Endometrial microvascular endothelial cells (primary cell): ENCODE data around the gene HDDC2. TPM values are rescaled to one million over a fixed set of nuclear protein-coding genes. Genes with fewer than 3 reads are reported as not detected.

Experiments used
- in situ Hi-C: cut with HindIII; loops from 2 replicates; pipeline ENCODE4 v1.10.0; 2017; ENCODE audit warnings: low sequenced_read_pairs, low pct_unique_long_range_greater_than_20kb; ENCODE audit errors: inconsistent ontology term
- total RNA-seq: library from RNA; depleted of rRNA; stranded (reverse); fragments of >200 nt; gene quantifications from one replicate; pipeline ENCODE4 v1.2.3, GENCODE V29; 2015; ENCODE audit errors: inconsistent ontology term

The HDDC2 gene
- 21.3 TPM for total RNA-seq

DNA sequence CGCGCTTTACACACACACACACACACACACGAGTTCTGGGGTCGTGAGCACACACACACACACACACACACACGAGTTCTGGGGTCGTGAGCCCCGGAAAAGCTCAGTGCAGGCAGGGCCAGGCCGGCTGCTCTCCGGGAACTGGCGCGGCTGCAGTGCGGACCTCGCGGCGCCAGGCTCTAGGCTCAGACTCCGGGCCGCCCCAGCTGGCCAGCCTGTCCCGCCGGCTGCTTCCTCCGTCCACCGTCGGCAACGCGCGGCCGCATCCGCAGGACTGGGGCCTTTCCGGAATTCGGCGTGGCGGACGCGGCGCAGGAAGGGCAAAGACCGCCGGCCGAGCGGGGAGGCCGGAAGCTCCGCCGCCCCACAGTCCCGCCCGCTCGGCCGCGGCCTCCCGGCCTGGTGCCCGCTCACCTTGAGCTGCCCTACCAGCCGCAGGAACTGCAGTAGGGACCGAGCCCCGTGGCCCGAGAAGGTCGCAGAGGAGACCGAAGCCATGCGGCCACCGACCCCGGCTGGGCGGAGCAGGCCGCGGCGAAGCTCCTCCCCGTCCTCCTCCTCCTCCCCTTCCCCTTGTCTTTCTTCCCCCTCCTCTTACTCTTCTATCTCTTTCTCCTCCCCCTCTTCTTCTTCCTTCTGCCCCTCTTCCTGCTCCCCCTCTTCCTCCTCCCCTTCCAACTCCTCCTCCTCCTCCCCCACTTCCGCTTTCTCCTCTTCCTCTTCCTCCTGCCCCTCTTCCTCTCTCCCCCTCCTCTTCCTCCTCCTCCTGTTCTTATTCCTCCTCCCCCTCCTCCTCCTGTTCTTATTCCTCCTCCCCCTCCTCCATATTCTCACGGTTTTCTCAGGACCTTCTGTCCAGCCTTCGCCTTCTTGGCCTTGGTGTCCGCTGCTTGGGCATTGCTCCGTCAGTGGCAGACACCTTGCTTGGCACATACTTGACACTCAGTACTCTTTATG, at the start of gene HDDC2:
Gene HDDC2, minus strand, starts transcription at position 533 of the 957 bp plus-strand sequence. Its CDS starts 35 bp downstream, at position 498.
- in situ Hi-C loops, result no loop called here

- in situ Hi-C loops, result no loop called here
Observed at GRCh38 chr6:125346926-125347563, 45.3 kb upstream of the HDDC2 start.

DNA sequence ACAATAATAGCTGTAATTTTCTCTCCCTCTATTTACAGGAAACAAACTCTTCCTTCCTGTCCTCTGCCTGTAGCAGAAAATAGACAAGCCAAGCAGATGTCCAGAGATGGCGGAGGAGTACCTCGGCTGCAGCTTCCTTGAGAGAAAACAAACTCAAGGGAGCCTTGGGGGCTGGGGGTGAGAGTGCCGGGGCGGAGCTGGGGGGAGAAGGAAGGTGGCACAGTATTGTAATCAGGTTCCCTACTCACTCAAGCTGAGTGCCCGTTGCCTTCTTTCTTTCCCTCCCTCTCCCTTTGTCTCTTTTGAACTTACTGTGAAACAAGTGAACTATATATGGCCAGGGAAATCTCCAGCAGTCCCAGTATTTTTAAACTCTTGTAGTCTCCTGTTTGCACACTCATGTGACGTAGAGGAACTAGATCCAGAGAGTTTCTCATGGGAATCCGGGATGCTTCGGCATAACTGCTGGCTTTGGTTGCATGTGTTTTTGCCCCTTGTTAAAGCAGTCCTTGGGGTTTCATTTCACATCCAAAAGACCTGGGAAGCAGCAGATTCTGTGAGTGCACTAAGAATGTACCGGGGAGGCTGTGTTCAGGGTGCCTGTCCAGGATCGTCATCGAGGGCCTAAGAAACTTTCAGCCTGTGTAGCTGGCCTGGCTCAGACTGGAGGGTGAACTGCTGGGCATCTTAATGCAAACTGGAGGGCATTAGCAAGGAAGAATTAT, 44.6 kb upstream of the HDDC2 start:
- in situ Hi-C loops, result no loop called here

- in situ Hi-C loops, result no loop called here
Observed at GRCh38 chr6:125341460-125341859, 39.7 kb upstream of the HDDC2 start.

- in situ Hi-C loops, result no loop called here
Observed at GRCh38 chr6:125340991-125341390, 39.2 kb upstream of the HDDC2 start.

- in situ Hi-C loops, result no loop called here
Observed at GRCh38 chr6:125340175-125340835, 38.5 kb upstream of the HDDC2 start.

DNA sequence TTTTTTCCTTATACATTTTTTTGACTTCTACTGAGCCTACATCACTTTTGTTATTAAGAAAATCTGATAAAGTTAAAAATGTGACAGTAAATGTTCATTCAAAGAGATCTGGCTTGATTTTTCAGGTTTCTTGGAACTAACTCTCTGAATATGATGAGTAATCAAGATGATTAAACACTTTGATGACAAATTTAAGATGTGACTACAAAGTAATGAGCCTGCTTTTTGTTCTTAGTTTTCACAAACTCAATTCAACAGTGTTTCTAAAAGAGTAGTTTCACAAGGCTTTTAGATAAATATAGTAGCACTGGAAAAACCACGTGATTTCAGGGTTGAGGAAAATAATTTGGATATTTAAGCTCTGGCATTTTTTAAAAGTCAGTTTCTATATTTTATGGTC, 37.9 kb upstream of the HDDC2 start:
- in situ Hi-C loops, result no loop called here

GRCh38 chr6:125338381-125338780, 36.6 kb upstream of the HDDC2 start:
- in situ Hi-C loops, result no loop called here

DNA sequence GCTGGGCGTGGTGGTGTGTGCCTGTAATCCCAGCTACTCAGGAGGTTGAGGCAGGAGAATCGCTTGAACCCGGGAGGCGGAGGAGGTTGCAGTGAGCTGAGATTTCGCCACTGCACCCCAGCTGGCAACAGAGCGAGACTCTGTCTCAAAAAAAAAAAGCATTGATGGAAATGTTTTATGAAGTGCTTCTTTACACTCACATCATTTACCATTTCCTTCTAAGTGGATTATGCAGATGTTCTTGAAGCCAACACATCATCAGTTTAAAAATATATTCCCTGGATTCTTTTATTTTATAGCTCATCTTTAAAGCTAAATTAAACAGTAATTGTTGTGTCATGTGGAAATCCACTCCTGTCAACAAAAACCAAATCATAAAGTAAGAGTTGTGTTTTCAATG, 35.9 kb upstream of the HDDC2 start:
- in situ Hi-C loops, result no loop called here

DNA sequence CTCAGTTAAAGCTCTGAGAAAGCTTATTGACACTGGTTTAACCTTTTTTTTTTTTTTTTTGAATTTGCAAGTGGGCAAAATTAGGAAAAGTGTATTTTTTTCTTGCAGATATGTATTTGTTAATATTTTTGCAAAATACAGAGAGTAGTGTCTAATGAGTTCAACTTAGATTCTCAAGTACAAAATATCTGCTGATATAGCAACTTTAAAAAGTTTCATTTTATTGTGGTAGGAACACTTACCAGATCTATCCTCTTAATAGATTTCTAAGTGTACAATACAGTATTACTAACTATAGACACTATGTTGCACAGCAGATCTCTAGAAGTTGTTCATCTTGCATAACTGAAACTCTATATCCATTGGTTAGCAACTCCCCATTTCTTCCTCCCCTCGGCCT, 30.9 kb upstream of the HDDC2 start:
- in situ Hi-C loops, result no loop called here

- in situ Hi-C loops, result no loop called here
Observed at GRCh38 chr6:125325586-125325985, 23.8 kb upstream of the HDDC2 start.

GRCh38 chr6:125323376-125323775, 21.6 kb upstream of the HDDC2 start:
- in situ Hi-C loops, result no loop called here

- in situ Hi-C loops, result no loop called here
Observed at GRCh38 chr6:125316621-125317020, 14.9 kb upstream of the HDDC2 start.

GRCh38 chr6:125315548-125315947, 13.8 kb upstream of the HDDC2 start:
- in situ Hi-C loops, result no loop called here

DNA sequence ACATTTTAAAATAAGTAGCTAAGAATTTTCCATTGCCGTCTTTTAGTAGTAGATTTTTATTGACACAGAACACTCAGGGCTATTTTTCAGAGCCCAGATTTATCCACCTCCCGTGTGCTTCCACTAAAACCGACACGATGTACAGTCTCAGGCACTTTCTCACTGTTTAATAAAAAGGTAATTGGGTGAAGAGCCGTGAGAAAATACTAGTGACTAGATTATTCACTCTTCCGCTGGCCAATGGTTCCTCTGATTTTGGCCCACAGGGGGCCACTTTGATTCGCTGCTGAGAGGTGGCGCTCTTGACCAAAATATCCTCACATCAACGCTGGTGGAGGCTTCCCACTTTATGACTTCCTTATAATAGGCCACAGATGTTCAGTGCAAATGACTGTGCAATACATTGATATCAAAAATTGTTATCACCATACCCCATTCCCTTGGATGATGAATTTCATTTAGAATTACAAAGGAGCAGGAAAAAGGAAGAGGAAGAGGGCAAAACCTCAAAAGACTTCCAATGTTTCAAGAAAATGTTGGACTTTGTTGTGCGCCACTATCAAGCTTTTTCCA, 12.3 kb upstream of the HDDC2 start:
- in situ Hi-C loops, result loop anchor here (5.0 kb wide), 1 partner anchor 438 kb away; no protein-coding TSS in a partner anchor

DNA sequence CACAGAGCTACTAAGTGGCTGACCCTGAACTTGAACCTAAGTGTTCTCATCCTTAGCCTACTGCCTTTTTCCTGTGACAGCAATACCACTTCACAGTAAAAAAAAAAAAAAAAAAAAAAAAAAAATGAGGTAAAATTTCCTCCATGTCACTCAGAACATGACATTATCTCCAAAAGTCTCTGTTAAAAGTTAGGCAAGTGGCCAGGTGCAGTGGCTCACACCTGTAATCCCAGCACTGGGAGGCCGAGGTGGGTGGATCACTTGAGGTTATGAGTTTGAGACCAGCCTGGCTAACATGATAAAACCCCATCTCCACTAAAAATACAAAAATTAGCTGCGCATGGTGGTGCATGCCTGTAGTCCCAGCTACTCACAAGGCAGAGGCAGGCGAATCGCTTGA, 11.2 kb upstream of the HDDC2 start:
- in situ Hi-C loops, result loop anchor here (5.0 kb wide), 1 partner anchor 439 kb away; no protein-coding TSS in a partner anchor

- in situ Hi-C loops, result loop anchor here (5.0 kb wide), 1 partner anchor 440 kb away; no protein-coding TSS in a partner anchor
Observed at GRCh38 chr6:125312478-125312877, 10.7 kb upstream of the HDDC2 start.

GRCh38 chr6:125310994-125311649, 9.4 kb upstream of the HDDC2 start:
- in situ Hi-C loops, result loop anchor here (5.0 kb wide), 1 partner anchor 441 kb away; no protein-coding TSS in a partner anchor
